ENCODE data around the gene TLL2.

GRCh38 chr10:96524741-96525140 lies 11.0 kb upstream of the TLL2 start:
- TF ChIP-seq SFPQ (IDR thresholded peaks at IDR 0.05; ENCODE audit: low read depth, low read length), result no peak
- no peak for TF ChIP-seq MEF2D (tag; conservative IDR thresholded peaks at IDR 0.05; ENCODE audit: low read depth)
- no peak for TF ChIP-seq ZHX1 (conservative IDR thresholded peaks at IDR 0.05; ENCODE audit: low read length)
- no peak for TF ChIP-seq PHB2 (IDR thresholded peaks at IDR 0.05; ENCODE audit: low read depth)
- TF ChIP-seq SP2 (IDR thresholded peaks at IDR 0.05; ENCODE audit: extremely low read depth, low read depth, low read length, poor library complexity, severe bottlenecking), result no peak
- TF ChIP-seq CTBP1 (IDR thresholded peaks at IDR 0.05; ENCODE audit: borderline replicate concordance), result no peak
- TF ChIP-seq RCOR1 (IDR thresholded peaks at IDR 0.05; ENCODE audit: borderline replicate concordance in 1 of 2, low read depth in 2 of 2, low read length in 2 of 2), result no peak
- no peak for TF ChIP-seq POLR2AphosphoS2 (IDR thresholded peaks at IDR 0.05; ENCODE audit: low read length)

Measured in K562 (cell line).